ENCODE results near the gene PCDH12.

DNA sequence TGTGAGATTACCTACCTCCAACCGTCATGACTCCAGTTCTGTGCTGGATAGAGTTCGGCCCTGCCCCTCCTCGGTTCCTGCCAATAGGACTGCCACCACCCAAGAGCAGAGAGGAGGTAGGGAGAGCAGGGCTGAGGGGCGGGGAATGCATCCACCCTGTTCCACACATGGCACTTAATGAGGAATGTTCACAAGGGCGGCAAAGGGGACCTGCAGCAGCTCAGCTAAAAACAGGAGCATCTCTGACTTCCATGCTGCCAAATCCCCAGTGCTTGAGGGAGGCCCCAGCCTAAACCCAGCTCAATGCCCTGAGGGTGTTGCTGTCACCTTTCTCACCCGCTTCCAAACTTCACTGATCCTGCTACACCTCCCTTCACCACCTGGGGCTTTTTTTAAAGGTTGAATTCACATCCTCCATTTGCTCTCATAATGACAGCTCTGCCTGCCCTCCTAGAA, 42.1 kb downstream of the PCDH12 start:
- TF ChIP-seq REST (IDR thresholded peaks at IDR 0.05; ENCODE audit: insufficient read depth in 1 of 2, low read depth in 2 of 2, low read length in 2 of 2) (no peak), POLR2AphosphoS5 (IDR thresholded peaks at IDR 0.05; ENCODE audit: low read depth, low read length) (no peak), FOXP2 (optimal IDR thresholded peaks at IDR 0.05; ENCODE audit: borderline replicate concordance, extremely low read depth, extremely low read length, insufficient read depth) (no peak), TAF1 (IDR thresholded peaks at IDR 0.05; ENCODE audit: borderline replicate concordance, insufficient read depth, low read length) (no peak), SIN3A (IDR thresholded peaks at IDR 0.05; ENCODE audit: borderline replicate concordance, insufficient read depth, low read length) (no peak)
